IPS-NIHi7 (cell line): ENCODE data around the gene TBC1D16.
"Not testable (repeated sequence)": the region's sequence is repeated elsewhere in the genome, so short reads cannot be mapped to it uniquely, and the experiment has no call there.

Experiments used
- DNase-seq: peaks from one replicate; pipeline ENCODE4 v3.0.0; 2012; ENCODE audit warnings: mixed read lengths; ENCODE audit errors: extremely low spot score

Gene TBC1D16

DNA sequence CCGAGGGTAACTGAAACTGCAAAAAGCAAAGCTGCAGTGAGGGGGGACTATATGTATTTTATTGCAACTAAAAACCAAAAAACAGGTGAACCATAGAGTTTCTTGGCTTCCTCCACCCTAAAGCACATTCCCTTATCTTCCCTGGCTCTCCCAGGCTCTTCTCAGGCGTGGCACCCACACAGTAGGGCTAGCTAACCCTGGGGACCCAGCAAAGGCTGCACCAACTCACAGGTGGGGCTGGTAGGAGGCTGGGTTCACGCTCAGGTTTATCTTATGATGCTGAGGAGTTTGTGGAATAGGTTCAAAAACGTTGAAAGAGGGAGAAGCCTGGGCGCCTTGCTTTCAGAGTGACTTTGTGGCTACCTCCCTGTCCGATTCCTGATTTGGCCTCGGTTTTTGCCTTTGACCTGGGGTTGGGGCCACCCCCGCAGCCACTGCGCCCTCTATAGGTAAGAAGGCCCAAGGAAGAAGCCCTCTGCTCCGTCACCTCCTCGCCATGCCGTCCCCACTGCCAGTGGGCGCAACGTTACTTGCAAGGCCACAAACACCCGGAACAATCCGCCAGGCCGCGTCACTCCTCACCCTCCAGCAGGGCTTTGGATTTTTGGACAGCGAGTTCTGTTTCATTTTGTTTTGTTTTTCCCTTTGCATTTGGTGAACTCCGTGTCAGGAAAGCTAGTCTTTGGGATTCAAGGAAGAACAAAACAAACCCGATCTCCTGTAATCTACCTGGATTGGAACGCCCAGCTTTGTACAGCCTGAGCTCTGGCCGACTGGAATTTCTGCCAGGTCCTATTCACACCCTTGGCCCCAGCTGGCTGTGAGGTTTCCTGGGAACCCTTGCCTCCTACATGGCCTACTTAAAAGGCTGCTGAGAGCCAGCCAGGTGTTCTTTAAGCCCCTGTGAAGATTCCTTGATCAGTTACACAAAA is 60.8 kb downstream of the TBC1D16 start:
- peak; percentile 76 for DNase-seq

DNA sequence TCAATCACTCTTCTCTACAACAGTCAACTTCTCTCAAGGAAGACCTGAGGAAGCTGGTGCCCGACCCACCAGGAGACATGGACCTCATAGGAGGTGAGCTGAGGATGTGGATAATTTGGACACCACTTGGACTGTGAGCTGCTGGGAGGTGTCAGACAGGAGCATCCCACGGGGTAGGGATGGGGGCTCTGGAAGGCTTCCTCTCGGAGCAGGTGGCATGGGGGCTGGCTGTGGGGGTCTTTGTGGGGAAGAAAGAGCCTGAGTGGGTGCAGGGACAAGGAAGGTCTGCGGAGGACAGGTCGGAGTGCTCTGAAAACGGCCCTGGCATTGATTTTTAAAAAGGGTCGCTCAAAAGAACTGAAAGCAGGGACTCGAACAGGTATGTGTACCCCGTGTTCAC is 64.0 kb downstream of the TBC1D16 start:
- peak; percentile 3 for DNase-seq

GRCh38 chr17:79970576-79971068 is 65.0 kb downstream of the TBC1D16 start:
- DNase-seq = peak; percentile 67

- DNase-seq = no peak
Observed at GRCh38 chr17:79969906-79970305, 65.8 kb downstream of the TBC1D16 start.

DNA sequence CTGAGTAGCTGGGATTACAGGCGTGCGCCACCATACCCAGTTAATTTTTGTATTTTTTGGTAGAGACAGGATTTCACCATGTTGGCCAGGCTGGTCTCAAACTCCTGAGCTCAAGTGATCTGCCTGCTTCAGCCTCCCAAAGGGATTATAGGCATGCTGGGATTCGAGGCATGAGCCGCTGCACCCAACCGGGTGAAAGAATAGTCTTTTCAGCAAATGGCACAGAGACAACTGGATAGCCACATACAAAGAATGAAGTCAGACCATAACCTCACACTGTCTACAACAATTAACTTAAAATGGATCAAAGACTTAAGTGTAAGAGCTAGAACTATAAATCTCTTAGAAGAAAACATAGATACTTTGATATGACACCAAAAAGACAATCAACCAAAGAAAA is 67.6 kb downstream of the TBC1D16 start:
- DNase-seq = no peak

- no peak for DNase-seq
Observed at GRCh38 chr17:79966681-79967080, 69.0 kb downstream of the TBC1D16 start.

DNA sequence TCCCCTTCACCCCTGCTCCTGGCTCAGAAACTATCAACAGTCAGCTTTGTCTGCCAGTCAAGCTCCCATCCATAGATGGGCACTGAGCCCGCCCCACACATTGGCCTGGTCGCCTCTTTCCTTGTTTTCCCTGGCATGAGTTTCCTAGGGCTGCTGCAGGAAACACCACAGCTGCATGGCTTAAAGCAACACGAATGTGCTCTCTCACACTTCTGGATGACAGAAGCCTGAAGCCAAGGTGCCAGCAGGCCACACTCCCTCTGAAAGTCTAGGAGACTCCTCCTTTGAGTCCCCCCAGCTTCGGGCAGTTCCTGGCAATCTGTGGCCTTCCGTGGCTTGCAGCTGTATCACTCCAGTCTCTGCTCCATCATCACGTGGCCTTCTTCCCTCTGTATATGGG is 69.9 kb downstream of the TBC1D16 start:
- DNase-seq = peak; percentile 2

- DNase-seq = not testable (repeated sequence)
Observed at GRCh38 chr17:79962467-79962866, 73.2 kb downstream of the TBC1D16 start.

- DNase-seq = not testable (repeated sequence)
Observed at GRCh38 chr17:79961567-79961966, 74.1 kb downstream of the TBC1D16 start.

DNA sequence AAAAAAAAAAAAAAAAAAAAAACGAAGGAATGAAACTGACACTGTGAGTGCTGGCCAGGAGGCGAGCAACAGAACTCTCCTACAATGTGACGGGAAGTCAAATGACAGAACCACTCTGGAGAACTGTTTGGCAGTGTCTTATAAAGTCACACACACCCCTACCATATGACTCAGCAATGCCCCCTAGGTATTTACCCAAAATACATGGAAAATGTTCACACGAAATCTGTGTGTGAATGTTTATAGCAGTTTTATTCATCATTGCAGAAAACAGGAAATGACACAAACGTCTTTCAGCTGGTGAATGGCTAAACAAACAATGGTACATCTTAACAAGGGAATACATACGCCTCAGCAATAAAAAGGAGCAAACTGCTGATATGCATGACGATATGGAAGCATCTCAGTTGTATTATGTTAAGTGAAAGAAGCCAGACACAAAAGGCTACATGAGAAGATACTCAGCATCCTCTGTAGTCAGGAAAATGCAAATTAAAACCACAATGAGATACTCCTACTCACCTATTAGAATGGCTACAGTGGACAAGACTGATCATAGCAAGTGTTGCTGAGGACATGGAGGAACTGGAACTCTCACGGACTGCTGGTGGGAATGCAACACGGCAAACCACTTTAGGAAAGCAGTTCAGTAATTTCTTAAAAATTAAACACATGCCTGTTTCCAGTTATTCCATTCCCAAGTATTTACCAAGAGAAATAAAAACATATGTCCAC is 74.7 kb downstream of the TBC1D16 start:
- peak; percentile 8 for DNase-seq

DNA sequence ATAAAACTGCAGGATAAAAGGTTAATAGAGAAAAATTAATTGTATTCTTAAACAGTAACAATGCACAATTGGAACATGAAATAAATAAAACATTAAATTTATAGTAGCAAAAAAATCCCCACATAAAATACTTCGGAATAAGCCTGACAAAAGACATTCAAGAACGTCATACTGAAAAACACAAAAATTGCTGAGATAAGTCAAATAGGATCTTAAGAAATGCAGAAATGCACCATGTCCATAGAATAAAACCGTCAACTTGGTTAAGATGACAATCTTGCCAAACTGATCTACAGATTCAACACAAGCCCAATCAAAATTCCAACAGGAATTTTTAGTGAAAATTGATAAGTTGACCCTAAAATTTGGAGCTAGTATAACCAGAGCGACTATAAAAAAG is 76.6 kb downstream of the TBC1D16 start:
- no peak for DNase-seq

DNA sequence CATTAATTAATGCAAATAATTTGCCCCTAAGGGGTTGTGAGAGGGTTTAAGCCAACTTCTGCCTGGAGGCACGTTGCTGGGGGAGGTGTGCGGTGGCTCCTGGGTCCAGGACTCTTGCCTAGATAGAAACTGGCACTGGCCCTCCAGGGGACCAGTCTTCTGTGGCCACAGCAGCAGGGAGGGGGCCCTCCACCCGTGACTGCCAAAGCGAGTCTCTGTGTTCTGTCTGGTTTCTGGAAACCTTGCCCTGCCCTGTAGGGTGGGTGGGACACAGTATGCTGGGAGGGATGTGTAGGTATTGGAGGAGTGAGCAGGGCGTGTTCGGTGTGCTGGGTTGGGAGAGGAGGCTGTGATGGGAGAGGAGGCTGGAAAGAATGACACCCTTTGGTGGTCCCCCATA is 78.8 kb downstream of the TBC1D16 start:
- peak; percentile 4 for DNase-seq

- not testable (repeated sequence) for DNase-seq
Observed at GRCh38 chr17:79956441-79956735, 79.3 kb downstream of the TBC1D16 start.

DNA sequence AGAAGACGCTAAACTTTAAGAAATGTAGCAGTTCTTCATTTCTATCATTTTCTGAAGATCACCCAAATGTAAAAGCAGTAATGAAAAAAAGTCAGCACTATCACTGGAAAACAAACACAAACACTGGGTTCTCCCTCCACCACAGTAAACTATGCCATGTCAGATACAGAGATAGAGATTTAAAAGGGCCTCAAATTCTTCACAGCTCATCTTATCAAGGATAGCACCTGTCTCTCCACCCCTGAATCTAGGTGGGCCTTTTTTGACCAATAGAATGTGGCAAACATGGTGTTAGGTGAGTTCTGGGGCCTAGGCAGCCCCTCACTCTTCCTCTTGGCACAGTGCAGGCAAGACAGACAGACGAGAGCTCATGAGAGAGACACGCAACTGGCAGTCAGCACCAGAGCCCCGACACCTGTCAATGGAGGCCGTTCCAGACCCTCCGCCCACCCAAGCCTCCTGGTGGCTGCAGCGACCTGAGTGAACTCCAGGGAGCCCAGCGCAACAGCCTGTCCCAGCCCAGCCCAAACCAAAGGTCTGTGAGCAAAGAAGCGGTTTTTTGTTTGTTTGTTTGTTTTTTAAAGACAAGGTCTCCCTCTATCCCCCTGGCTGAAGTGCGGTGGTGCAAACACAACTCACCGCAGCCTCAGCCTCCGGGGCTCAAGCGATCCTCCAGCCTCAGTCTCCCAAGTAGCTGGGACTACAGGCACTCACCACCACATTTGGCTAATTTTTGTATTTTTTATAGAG is 79.8 kb downstream of the TBC1D16 start:
- peak; percentile 10 for DNase-seq

DNA sequence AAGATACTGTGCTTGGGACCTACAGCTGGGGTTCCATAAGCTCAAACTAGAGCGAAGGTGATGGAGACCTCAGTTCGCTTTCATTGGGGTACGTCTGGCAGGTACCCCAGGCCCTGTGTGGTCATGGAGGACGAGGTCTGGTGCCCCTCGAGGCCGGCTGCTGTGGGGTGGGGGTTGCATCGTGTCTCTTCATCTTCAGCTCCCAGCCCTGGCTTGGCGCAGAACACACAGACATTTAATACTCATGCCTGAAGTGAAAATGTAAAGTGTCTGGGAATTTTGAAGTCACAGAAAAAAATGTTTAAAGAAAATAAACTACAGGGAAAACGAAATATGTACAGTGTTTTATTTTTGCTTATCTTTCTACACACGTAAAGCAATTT is 80.5 kb downstream of the TBC1D16 start:
- no peak for DNase-seq

DNA sequence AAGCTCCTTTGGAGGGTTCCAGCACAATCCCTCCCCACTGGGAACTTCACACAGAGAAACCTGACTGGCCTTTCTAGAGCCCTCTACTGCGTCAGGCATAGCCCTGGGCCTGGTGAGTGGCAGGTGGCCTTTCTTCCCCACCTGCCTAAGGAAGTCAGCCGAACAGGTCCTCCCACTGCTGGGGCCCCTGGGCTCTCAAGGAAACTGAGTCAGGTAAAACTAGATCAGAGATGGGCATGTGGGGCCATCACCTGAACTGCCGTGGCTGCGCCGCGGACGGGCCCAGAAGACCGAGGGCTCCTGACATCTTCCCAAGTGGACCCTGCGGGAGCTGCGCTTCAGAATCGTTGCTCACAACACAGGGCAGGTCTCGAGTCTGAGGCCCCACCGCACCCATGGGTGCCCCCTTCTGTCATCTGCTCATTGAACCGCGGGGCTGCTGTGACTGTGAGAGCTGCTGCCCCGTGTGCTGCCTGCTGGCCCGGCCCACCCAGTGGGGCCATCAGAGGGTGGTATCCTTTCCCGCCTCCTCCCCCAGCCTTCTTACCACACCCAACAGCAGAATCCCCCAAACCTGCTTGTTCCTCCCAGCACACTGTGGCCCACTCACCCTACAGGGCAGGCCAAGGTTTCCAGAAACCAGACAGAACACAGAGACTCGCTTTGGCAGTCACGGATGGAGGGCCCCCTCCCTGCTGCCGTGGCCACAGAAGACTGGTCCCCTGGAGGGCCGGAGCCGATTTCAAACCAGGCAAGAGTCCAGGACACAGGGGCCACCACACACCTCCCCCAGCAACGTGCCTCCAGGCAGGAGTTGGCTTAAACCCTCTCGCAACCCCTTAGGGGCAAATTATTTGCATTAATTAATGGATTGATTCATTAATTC is 81.1 kb downstream of the TBC1D16 start:
- DNase-seq = peak; percentile 9

- no peak for DNase-seq
Observed at GRCh38 chr17:79953335-79953734, 82.3 kb downstream of the TBC1D16 start.

DNA sequence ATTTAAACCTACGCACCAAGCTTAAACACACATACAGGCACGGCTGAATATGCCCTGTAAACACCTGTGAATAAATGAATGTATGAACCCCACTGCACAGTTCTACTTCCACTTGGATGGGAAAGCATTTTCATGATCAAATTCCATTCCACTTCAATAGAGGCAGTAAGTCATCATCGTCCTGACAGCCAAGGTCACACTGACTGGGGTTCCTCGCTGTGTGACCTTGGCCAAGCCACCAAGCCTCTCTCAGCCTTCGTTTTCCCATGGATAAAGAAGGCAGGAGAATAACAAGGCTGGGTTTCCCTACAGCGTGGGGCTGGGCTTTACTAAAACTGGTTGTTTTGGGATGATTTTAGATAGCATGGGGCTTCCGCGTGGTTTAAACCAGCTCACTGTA is 82.8 kb downstream of the TBC1D16 start:
- no peak for DNase-seq

- no peak for DNase-seq
Observed at GRCh38 chr17:79952265-79952877, 83.3 kb downstream of the TBC1D16 start.

GRCh38 chr17:79951361-79952264 is 84.1 kb downstream of the TBC1D16 start:
- DNase-seq = peak; percentile 68
